HG02852 (cell line): Measurements from ENCODE around the gene OR2AG2.
"Not testable (repeated sequence)": the region's sequence is repeated elsewhere in the genome, so short reads cannot be mapped to it uniquely, and the experiment has no call there.

Experiments
- ATAC-seq: cut with Tn5 transposase; IDR thresholded peaks from one replicate; pipeline ENCODE4 v1.9.1; 2021; ENCODE audit warnings: mild to moderate bottlenecking, moderate library complexity; ENCODE audit not compliant: unreplicated experiment

Gene OR2AG2, protein sequence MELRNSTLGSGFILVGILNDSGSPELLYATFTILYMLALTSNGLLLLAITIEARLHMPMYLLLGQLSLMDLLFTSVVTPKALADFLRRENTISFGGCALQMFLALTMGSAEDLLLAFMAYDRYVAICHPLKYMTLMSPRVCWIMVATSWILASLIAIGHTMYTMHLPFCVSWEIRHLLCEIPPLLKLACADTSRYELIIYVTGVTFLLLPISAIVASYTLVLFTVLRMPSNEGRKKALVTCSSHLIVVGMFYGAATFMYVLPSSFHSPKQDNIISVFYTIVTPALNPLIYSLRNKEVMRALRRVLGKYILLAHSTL

DNA sequence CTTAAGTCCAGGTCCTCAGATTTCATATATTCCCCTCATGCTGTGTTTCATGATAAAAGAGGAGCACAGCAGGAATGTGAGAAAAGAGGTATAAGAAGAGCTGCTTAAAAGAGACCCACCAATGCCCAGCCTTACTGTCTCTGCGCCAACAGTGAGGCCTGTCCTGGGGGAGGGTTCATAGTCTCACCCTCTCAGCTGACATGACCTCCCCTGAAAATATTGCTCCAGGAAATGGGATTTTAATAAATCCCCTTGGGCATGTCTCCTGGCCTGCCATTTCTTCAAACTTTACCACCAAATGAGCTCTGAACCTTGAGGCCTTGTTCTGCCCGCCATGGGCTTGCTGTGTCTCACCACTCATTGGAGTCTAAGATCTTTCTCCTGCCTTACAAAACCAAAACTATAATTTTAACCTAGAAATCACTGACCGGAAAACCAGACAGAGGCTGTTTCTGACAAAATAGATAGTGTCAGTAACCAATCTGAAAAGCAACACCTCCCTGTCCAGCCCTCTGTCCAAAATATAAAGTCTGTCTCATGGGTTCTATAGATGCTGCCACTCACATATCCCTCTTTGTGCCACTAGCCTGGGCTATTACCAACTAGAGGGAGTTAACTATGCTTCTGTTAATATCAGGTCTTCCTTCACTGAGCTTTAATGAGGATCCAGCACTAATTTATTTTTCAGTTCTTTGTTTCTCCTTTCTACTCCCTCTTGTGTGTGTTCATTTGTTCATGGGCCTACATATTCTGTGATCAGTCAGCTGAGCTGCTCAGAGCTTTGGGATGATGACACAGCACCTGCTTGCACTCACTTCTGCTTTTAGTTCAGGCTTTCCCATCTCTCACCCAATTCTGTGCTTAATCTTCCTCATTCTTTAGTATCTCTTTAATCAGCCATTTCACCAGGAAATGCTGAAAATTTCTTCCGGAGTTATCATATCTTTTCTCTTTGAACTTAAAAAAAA is at the start of gene OR2AG2:
OR2AG2 (minus strand) TSS at position 51 of the 968 bp plus-strand sequence. CDS start 3,019 bp downstream, outside the sequence.
- ATAC-seq = peak; percentile 93

DNA sequence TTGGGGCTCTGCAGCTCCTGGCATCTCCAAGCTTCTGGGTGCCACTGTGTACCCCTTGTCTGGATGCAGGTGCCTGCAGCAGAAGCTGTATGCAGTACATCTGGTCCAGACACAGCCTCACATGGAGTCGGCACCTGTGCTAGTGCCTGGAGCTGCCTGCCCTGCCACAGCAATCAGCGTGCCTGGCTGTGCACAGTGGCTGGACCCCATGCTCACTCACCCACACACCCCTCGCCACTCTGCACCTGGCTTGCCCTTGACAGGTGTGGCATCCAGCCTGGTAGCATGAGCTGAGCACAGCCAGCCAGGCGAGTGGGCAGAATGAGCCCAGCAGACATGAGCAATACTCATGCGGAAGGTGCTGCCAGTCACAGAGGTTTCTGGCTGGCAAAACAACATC is 47.2 kb upstream of the OR2AG2 start:
- no peak for ATAC-seq

DNA sequence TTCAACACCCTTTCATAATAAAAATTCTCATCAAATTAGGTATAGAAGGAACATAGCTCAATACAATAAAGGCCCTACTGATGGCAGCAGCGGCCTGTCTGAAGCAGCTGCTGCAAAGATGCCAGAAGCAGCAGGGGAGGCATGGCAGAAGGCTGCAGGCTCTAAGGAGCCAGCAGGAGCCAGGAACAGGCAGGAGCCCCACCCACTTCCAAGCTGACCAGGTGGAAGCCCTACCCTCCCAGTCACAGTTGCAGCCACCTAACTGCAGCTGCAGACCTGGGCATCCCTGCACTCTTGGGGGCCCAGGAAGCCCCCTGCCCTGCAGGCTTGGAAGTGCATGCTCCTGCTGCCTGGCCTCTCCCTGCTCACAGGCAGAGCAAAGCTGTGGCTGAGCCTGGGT is 45.9 kb upstream of the OR2AG2 start:
- no peak for ATAC-seq

DNA sequence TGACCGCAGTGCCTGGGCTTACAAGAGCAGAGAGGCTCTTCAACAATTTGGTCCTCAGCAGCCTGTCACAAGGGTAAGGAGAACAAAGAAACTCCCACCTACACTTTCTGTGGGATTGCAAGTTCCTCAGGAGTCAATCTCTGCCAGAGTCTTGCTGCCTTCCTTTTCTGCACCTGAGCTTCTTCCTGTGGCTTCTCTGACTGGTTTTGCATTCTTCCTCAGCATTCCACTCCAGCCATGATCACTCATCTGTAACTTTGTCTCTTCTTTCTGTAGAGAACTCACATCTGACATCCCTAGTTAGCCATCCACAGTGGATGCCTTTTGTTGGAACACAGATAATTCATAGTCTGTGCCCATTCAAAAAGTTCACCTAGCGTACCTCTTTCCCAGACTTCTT is 41.9 kb upstream of the OR2AG2 start:
- ATAC-seq = no peak

DNA sequence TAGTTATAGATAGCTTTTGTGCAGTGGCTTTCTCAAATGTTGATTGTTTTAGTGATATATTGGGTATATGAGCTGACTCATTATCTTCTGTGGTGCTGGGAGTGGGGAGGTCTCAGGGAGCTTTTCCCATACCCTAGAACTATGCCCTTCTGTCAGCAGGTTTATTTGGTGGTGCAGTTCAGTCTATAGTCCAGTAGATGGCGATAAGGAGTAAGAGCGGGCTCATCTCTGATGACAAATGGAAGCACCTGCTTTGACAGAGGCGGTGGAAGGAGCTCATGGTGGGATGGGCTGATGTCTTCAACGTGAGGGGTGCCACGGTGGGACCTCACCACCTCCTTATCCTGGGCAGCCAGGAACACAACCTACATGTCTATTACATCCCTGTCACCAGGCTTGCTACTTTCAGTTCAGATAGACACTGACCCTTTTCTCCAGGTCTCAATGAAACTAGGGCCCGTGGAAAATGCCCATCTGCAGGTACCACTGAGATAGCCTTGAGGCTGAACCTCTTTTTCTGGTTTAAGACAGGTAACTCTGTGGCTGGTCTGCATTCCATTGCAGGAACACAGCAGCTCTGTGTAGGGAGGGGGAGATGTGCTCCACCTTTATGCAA is 40.7 kb upstream of the OR2AG2 start:
- peak; percentile 85 for ATAC-seq

DNA sequence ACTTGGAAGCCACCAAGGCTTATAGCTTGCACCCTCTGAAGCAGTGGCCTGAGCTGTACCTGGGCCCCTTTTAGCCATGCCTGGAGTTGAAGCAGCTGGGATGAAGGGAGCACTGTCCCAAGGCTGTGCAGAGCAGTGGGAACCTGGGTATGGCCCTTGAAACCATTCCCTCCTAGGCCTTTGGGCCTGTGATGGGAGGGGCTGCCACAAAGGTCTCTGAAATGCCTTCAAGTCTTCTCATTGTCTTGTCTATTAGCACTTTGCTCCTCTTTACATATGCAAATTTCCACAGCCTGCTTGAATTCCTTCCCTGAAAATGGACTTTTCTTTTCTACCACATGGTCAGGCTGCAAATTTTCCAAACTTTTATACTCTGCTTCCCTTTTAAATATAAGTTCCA is 29.3 kb upstream of the OR2AG2 start:
- not testable (repeated sequence) for ATAC-seq

DNA sequence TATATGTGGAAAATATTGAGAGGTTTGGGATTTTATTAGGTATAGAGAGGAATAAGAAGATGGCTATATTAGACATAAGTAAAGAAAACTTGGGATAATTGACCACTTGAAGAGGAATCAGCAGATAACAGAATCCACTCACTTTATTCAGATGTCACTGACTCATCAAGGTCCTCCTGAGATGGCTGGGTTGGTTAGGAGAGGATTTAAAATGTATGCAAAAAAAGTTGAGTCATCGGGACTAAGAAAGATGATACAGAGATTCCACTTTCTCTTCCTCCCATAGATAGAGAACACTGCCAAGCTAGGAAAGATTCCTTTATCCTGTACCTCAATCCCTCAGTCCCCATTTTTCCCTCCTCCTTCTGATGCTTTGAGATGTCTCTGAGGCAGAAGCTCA is 27.6 kb upstream of the OR2AG2 start, which contains the start of gene OR6A2:
OR6A2 (minus strand) TSS at position 288 of the 400 bp plus-strand sequence. CDS start 3,981 bp downstream, outside the sequence.
- no peak for ATAC-seq

DNA sequence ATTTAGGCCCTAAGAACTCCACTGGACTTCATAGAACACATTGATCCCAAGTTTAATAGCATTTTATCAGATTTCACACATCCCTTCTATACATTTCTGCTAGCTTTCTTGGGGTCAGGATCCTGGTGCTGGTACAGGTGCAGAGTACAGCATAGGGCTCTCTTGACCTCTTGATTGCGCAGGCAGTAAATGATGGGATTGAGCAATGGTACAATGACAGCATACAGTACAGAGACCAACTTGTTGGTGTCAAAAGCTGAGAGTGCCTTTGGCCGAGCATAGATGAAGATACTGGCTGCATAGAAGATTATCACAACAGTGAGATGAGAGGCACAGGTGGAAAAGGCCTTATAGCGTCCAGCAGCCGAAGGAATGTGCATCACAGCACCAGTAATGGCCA is 22.9 kb upstream of the OR2AG2 start:
- no peak for ATAC-seq

DNA sequence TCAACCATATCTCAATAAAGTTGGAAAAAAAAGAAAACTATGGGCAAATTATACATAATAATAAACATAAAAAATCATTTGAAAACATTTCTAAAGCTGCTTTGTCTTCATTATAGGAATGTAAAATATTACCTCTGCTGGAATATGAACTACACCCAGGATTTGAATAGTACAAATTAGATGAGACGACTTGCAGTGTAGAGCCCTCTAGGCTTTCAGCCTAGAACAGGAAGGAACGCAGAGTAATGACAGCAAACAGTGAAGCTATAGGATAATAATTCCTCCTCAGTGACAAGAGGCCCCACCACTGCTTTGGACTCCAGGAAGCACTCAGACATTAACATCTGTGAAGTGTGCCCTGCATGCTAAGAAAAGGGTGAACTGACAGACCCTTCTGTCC is 18.8 kb upstream of the OR2AG2 start:
- ATAC-seq = no peak

DNA sequence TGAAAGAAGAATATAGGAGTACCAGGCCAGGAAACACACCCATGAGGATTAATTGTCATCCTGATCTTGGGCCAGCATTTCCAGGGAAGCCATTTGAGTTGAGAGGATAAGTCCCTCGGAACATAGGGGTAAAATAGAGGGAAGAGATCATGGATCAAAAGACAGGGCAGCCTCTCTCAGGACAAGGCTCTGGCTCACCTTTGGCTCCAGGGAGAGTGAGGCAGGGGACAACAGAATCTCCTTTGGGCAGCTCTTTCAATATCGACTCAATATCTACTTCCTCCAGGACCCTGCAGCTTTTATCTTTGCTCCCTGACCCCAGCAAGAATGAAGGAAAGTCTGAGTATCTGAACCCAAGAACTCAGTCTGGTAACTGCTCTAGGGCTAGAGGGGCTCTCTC is 10.9 kb upstream of the OR2AG2 start, which contains the start of gene OR2AG1:
OR2AG1 (plus strand) TSS at position 301 of the 400 bp plus-strand sequence. CDS start 2,018 bp downstream, outside the sequence.
- no peak for ATAC-seq

DNA sequence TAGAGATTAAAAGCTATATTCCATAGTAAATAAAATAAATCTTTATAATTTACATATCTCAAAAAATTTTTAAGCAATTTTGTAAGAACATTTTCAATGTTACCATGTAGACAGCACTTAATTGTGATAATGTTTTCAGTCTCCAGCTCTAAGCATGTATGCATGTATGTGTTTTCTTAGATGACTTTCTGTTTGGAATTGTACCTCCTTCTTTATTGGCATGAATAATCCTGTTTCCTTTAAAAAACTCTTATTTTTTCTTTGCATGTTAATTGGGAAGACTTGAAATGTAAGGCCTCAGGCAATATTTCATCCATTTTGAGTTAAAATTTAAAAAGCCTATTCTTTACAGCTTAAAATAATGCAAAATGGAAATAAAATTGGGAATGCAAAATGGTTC is 9.1 kb upstream of the OR2AG2 start:
- ATAC-seq = no peak

DNA sequence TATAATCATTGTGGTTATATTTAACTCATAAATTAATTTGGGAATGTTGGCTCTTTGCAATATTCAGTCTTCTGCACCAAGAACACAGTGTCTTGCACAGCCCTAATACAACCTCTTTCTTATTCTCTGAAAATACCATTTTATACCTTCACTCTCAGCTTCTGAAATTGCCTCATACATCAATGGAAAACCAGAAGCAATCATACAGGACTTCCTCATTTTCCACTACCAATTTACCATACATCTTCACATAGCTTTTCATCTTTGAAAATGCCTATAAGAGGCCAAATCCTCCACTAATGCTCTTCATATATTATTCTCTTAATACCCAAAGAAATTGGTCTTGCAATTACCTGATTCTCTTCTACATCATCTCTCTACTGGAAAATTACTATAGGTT is 6.7 kb upstream of the OR2AG2 start:
- ATAC-seq = no peak

DNA sequence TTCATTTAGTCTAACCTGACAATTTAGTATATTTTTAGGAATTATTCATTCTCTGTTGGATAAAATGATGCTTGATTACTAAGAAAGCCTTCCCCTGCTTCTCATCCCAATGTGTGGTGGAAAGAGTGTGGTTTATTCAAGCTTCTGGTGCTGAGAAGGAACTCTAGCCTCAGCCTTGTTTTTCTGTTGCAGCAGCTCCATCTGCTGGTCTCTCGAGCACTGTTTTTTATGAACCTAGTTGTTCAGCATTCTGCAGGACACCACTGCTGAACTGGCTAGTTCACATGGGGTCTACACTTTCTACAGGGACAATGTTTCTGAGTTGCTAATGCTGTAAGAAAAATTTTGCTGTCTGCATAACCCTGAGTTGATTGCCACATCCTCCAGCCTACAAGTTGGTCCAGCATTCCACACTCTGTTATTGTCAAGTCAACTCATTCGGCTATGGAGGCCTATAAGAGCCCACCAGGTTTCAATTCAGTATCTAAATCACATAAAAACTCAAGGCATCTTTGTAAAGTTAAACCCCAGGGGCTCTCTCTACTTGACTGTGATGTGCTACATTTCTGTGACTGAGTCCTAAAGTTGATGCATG is 14.3 kb downstream of the OR2AG2 start:
- peak; percentile 79 for ATAC-seq

DNA sequence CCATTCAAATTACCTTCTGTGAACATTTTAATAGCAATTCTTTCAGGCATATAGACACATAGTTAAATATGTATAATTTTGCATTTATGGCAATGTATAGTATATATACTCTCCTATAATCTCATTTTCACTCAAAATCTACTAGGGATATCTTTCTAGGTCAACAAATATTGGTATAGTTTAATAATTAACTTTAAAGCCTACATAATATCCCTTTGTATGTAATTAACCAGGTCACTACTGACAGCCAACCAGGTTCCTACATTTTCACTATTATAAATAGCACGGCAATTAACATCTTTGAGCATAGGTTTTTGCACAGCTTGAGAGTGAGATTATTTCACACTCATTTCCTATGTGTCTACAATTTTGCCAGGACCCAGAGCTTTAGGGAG is 15.8 kb downstream of the OR2AG2 start:
- ATAC-seq = no peak

DNA sequence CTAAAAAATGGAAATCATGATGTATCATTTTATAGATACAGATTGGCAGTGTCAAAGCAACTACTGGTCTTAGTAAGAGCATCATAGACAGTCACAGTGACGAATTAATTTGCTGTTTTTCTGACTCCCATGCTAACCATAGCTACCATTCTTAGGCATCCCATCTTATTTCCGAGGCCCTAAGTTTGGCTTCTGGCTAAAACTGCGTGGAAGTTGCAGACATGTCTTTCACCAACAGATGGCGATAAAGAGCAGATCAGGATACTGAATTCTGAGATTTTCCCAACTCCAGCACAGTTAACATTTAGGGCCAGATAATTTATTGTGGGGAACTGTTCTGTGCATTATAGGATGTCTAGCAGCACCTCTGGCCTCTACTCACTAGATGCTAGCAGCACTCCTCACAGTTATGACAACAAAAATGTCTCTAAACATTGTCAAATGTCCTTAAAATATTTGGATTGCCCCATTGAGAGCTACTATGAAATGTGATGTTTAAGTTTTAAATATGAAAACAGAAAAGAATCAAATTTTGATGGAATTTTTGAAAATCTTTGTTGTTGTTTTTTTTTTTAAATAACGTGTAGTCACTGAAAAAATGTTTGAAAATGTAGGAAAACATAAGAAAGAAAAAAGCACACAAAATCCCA is 16.3 kb downstream of the OR2AG2 start:
- peak; percentile 52 for ATAC-seq

DNA sequence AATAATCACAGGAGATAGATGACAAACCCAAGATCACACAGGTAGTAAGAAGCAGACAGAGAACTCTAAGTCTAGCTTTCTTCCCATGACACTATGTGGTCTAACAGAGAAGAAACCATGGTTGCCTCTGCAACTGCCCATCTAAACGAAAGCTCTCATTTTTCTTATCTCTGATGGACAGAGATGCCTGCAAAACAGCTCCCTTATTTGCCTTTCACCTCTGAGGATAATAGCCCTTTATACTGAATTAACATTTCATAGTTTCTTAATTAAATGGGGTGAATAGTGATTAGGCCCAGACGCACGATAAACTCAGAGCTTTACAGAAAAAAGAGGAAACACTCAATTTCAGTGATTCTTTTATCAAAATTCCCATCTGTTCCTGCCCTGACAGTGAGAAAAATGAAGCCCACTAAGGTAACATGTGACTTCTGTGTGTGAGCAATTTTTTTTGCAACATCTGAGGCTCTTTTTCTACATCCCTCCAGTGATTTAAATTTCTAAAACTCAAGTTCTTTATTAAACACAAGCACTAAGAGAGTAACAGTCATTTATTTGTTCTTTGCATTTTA is 24.6 kb downstream of the OR2AG2 start:
- ATAC-seq = no peak

DNA sequence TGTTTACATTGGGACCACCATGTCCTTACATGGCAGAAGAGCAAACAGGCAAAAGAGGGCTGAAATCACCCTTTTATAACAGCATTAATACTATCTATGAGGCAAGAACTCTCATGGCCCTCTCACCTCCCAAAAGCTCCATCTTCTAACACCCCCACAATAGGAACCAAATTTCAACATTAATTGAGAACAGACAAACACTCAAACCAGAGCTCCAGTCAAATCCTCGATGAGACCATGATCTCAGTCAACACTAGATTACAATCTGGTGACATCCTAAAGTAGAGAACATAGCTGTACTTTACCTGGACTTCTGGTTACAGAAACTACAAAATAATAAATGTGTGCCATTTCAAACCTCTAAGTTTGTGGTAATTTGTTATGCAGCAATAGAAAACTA is 25.1 kb downstream of the OR2AG2 start:
- peak; percentile 19 for ATAC-seq

DNA sequence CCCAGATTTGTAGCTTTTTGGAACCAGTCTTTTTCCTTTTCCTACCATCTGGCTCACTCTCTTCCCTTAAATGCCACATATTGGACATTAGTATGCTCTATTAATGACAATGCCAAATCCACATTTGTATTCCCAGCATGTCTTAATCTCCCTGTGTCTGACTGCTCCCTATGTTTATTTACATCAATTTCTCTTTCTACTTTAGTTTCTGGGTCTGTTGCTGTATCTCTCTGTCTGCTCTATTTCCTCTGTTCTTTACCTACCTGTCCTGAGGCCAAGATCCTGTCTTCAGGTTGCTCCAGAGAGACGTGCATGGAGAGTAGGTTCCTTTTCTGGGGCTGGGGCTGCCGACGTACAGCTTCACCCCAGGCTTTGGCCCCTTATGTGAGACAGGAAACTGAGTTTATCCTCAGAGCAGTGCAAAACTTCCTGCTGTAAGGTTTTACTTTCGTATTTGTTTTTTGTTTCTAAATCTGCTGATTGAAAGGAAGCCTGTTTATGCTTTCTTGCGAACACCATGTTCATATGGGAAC is 25.6 kb downstream of the OR2AG2 start:
- peak; percentile 77 for ATAC-seq

DNA sequence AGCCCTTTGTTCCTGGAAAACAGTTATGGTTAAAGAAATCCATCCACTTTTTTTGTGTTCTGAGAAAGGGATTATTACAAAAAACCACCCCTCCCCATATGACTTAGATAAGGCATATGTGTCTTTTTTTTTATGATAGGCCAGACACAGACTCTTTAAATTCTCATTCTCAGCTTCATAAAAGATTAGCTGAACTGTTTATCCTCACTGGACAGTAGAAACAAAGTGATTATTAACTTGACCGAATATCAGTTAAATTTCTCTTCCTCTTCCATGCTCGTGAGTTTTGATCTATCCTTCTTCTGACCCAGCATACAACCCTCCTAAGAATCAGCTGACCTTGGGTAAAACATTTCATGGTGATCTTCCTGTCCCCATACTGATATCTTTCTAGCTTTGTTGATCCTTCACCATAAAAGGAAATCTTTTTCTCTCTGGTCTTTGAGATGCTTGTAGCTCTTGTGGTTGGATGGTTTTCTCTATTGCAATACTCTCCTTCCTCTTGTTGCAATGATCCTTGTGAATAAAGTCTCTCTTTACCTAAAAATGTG is 26.2 kb downstream of the OR2AG2 start:
- ATAC-seq = peak; percentile 64
